Stimulated activated CD4-positive, alpha-beta T cell treated with anti-CD3 and anti-CD28 coated beads, Interleukin-2, amount 100 ng/mL, for 24 hours (primary cell): ENCODE results near the gene SCIN.
"Not testable (repeated sequence)": the region's sequence is repeated elsewhere in the genome, so short reads cannot be mapped to it uniquely, and the experiment has no call there.

Experiments
- DNase-seq, 2 donors: peaks; one replicate each; pipeline ENCODE4 v3.0.0-alpha.2; 2020

The SCIN gene

GRCh38 chr7:12570534-12571461, at the start of gene SCIN:
Gene SCIN, plus strand, starts transcription at chr7:12570720. Its CDS starts 67 bp downstream, at chr7:12570787.
- DNase-seq: peak in 1 of 2 donors; percentile 36

GRCh38 chr7:12524794-12525386, 45.6 kb upstream of the SCIN start:
- no peak for DNase-seq

GRCh38 chr7:12526693-12527092, 43.8 kb upstream of the SCIN start:
- DNase-seq: not testable (repeated sequence)

DNA sequence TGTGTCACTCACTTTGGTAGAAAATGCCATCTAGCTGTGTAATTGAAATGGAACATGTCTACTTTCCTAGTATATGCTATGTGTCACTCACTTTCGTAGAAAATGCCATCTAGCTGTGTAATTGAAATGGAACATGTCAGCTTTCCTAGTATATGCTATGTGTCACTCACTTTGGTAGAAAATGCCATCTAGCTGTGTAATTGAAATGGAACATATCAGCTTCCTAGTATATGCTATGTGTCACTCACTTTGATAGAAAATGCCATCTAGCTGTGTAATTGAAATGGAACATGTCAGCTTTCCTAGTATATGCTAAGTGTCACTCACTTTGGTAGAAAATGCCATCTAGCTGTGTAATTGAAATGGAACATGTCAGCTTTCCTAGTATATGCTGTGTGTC, 42.9 kb upstream of the SCIN start:
- not testable (repeated sequence) for DNase-seq

GRCh38 chr7:12529971-12530710, 40.4 kb upstream of the SCIN start:
- DNase-seq: no peak

DNA sequence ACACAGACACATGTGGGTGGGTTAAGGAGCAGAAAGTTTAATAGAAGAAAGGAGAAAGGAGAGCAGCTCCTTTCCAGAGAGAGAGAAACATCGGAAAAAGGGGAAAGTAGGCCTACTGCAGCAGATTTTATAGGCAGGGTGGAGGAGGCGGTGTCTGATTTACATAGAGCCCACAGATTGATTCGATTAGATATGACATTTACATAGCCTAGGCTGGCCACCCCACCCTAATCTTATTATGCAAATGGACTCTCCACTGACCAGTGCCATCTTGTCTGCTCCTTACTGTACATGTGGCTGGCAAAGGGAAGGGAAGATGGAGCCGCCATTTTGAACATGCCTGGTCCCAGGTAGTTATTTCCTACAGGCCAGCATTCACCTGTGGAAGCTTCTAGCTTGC, 38.7 kb upstream of the SCIN start:
- no peak for DNase-seq

DNA sequence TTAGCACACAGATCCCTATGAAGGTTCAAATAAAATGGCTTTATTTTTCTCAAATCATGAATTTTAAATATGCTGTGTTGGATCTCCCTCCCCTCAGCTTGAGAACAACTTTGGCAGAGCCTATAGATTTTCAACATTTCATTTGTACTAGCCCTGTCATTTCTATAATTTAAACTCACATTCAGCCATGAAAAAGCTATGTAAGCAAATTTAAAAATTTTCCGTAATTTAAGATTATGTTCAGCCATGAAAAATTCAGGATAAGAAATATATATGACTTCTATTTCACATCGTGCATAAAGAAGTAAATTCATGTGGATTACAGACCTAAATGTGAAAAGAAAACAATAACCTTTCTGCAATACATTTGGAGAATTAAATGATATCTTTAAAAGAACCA, 36.5 kb upstream of the SCIN start:
- DNase-seq: no peak

DNA sequence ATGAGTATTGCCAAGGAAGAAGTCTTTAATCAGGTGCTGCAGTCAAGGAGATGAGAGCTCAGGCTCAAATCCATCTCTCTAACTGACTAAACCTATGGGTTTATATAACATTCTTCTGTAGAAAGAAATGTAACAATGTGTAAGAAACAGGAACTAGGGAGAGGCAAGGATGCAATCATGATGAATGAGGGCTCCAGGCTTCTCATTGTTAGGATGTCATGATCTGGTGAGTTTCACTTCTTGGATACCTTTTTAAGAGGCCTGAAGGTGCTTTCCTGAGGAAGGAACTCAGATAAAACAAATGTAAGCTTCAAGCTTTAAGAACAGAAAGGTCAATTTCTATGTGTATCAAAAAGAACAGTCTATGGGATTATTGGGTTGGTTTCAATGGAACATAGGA, 30.8 kb upstream of the SCIN start:
- DNase-seq: no peak

- DNase-seq: no peak
Observed at GRCh38 chr7:12540850-12541249, 29.7 kb upstream of the SCIN start.

GRCh38 chr7:12543586-12543985, 26.9 kb upstream of the SCIN start:
- DNase-seq: no peak

- no peak for DNase-seq
Observed at GRCh38 chr7:12549106-12549505, 21.4 kb upstream of the SCIN start.

DNA sequence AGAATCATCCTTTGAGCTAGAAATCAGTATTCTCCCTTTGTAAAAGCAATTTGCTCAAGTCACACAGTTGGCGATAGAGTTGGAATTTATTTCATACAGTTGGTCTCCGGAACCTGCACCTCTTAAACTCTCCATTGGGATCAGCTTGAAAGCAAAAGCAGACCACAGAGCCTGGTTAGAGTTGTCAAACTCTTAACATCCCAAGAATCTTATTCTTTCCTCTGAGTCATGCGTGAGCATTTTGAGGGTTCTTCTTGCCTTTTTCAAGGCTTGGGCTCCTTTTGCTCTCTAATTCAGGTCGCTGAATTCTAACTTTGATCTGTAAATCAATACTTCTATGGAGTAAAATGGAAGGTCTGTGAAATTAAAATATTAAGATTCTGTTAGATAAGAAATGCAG, 19.6 kb upstream of the SCIN start:
- DNase-seq: no peak

- DNase-seq: no peak
Observed at GRCh38 chr7:12552876-12553275, 17.6 kb upstream of the SCIN start.

DNA sequence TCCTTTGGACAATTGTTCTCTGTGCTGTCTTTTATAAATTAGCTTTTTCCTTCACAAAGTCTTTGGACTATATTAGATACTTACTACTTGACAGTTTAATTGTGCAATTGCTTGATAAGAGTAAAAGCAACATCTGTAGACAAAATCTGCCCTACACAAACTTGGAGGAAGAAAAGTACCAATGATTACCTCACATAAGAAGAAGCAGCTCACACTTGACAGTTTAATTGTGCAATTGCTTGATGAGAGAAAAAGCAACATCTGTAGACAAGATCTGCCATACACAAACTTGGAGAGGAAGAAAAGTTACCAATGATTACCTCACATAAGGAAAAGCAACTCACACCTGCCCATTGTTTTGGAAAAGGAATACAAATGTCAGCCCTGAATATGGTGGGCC, 17.1 kb upstream of the SCIN start:
- DNase-seq: no peak

DNA sequence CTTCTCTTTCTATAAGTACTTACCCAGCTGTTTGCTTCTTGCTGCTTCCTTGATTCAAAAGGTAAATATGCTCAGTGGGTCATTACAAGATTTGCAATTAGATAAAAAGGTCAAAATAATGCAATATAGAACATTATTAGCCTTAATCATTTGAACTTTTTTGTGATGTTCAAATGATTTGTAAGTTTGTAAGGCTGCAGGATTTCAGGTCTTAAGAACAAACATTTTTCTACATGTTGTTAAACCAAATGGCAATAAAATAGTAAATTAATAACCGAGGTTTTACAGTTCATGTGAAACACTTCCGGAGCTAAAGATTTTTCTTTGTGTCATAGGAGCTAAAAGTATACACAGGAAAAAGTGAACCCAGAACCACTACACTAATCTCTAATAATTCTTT, 16.2 kb upstream of the SCIN start:
- no peak for DNase-seq

DNA sequence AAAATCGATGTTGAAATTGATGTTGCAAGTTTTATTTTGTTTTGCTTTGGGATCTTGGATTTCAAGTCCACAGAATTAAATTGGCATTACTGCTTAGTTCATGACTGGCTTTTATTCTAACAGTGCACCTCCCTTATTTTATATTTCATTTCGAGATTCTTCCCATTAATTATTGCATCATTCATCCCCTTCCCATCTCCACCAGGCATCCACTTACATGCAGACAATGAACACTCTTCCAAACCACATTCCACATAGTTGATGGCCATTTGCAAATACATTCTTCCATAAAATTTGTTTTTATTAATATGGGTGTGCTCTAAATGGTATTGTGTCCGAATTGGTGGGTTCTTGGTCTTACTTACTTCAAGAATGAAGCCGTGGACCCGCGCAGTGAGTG, 15.6 kb upstream of the SCIN start:
- no peak for DNase-seq

- DNase-seq: not testable (repeated sequence)
Observed at GRCh38 chr7:12555695-12556094, 14.8 kb upstream of the SCIN start.

DNA sequence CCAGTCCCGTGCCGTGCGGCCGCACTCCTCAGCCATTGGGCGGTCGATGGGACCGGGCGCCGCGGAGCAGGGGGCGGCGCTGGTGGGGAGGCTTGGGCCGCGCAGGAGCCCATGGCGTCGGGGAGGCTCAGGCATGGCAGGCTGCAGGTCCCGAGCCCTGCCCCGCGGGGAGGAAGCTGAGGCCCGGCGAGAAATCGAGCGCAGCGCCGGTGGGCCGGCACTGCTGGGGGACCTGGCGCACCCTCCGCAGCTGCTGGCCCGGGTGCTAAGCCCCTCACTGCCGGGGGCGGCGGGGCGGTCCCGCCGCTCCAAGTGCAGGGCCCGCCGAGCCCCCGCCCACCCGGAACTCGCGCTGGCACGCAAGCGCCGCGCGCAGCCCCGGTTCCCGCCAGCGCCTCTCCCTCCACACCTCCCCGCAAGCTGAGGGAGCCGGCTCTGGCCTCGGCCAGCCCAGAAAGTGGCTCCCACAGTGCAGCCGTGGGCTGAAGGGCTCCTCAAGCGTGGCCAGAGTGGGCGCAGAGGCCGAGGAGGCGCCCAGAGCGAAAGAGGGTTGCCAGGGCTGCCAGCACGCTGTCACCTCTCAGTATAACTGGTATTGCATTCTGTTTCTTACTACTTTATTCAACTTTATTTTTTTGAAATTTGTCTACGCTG, 14.3 kb upstream of the SCIN start:
- DNase-seq: not testable (repeated sequence)

GRCh38 chr7:12557282-12557681, 13.2 kb upstream of the SCIN start:
- DNase-seq: no peak

- no peak for DNase-seq
Observed at GRCh38 chr7:12564996-12565764, 5.3 kb upstream of the SCIN start.

- DNase-seq: no peak
Observed at GRCh38 chr7:12565873-12566272, 4.6 kb upstream of the SCIN start.

DNA sequence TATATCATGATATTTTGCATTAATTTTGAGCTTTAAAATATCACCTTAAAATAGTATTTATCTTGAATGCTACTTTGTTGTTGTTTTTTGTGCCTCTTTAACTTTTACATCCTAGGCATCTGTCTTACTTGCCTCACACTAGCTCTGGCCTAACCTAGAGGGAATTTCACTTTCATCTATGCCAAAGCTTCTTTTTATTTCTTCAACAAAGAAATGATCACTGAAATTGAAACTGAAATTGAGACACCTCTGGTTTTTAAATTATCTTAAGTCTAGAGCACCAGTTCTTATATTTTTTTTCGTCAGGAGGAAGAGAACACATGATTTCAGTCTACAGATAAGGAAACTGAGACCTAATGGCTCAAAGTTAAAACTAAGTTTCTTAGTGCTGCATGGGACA, 3.5 kb upstream of the SCIN start:
- DNase-seq: no peak
